Measurements from ENCODE around the gene MEGF8. TPM values are rescaled to one million over a fixed set of nuclear protein-coding genes. Genes with fewer than 3 reads are reported as not detected.

The MEGF8 gene
- total RNA-seq, 1 donor from 2014 or later: 7.1 TPM

GRCh38 chr19:42420055-42420544, 94.7 kb downstream of the MEGF8 start:
- peak; percentile 99 for FAIRE-seq
- peak; percentile 99 for DNase-seq (ENCODE audit: low read depth)

GRCh38 chr19:42421101-42421500, 95.7 kb downstream of the MEGF8 start:
- no peaks in the 10 kb centered on the region for H3K27me3 ChIP-seq (ENCODE audit: control insufficient read depth, insufficient read depth, low read length)
- DNase-seq (ENCODE audit: low read depth) (no peak), FAIRE-seq (no peak)
- no peak overlapping the region for H3K4me3 ChIP-seq (ENCODE audit: low read depth, low read length)
- no peak for TF ChIP-seq CTCF (IDR thresholded peaks at IDR 0.05; ENCODE audit: insufficient read depth, low read length, severe bottlenecking)
- H3K36me3 ChIP-seq (ENCODE audit: control insufficient read depth, insufficient read depth, low read length): no peaks in the 10 kb centered on the region

More at GRCh38 chr19:42420055-42420544, 94.7 kb downstream of the MEGF8 start:
- H3K4me3 ChIP-seq (ENCODE audit: low read depth, low read length): no peak overlapping the region
- no peaks in the 10 kb centered on the region for H3K36me3 ChIP-seq (ENCODE audit: control insufficient read depth, insufficient read depth, low read length)
- TF ChIP-seq CTCF (IDR thresholded peaks at IDR 0.05; ENCODE audit: insufficient read depth, low read length, severe bottlenecking): peak; percentile 87
- no peaks in the 10 kb centered on the region for H3K27me3 ChIP-seq (ENCODE audit: control insufficient read depth, insufficient read depth, low read length)

GRCh38 chr19:42421591-42422031, 96.2 kb downstream of the MEGF8 start:
- peak; percentile 98 for DNase-seq (ENCODE audit: low read depth)
- H3K4me3 ChIP-seq (ENCODE audit: low read depth, low read length): no peak overlapping the region
- H3K27me3 ChIP-seq (ENCODE audit: control insufficient read depth, insufficient read depth, low read length): no peaks in the 10 kb centered on the region
- H3K36me3 ChIP-seq (ENCODE audit: control insufficient read depth, insufficient read depth, low read length): no peaks in the 10 kb centered on the region
- FAIRE-seq: peak; percentile 80
- no peak for TF ChIP-seq CTCF (IDR thresholded peaks at IDR 0.05; ENCODE audit: insufficient read depth, low read length, severe bottlenecking)

GRCh38 chr19:42422092-42422900, 96.9 kb downstream of the MEGF8 start:
- no peak for TF ChIP-seq CTCF (IDR thresholded peaks at IDR 0.05; ENCODE audit: insufficient read depth, low read length, severe bottlenecking)
- DNase-seq (ENCODE audit: low read depth): peak; percentile 56
- no peaks in the 10 kb centered on the region for H3K27me3 ChIP-seq (ENCODE audit: control insufficient read depth, insufficient read depth, low read length)
- no peak for FAIRE-seq
- H3K4me3 ChIP-seq (ENCODE audit: low read depth, low read length): peak overlapping the region; percentile 59
- no peaks in the 10 kb centered on the region for H3K36me3 ChIP-seq (ENCODE audit: control insufficient read depth, insufficient read depth, low read length)

GRCh38 chr19:42422901-42423461, 97.5 kb downstream of the MEGF8 start:
- H3K4me3 ChIP-seq (ENCODE audit: low read depth, low read length): peak overlapping the region; percentile 59
- no peak for TF ChIP-seq CTCF (IDR thresholded peaks at IDR 0.05; ENCODE audit: insufficient read depth, low read length, severe bottlenecking)
- H3K27me3 ChIP-seq (ENCODE audit: control insufficient read depth, insufficient read depth, low read length): no peaks in the 10 kb centered on the region
- no peak for FAIRE-seq
- DNase-seq (ENCODE audit: low read depth): peak; percentile 71
- no peaks in the 10 kb centered on the region for H3K36me3 ChIP-seq (ENCODE audit: control insufficient read depth, insufficient read depth, low read length)

All from bronchial epithelial cell (primary cell).